HepG2 (cell line): ENCODE data around the gene GH2. TPM values are rescaled to one million over a fixed set of nuclear protein-coding genes. Genes with fewer than 3 reads are reported as not detected.
A peak's percentile ranks its signal among the peaks of the same experiment; 100 is the strongest.

ENCODE experiments used
- ATF1 ChIP-seq: IDR thresholded peaks from 2 replicates; pipeline ENCODE4 v1.6.1; 2016; ENCODE audit warnings: mild to moderate bottlenecking, control low read depth
- CEBPZ ChIP-seq: IDR thresholded peaks from 2 replicates; pipeline ENCODE4 v1.6.1; 2012; ENCODE audit warnings: low read length, improper control_type of control experiment
- E2F1 ChIP-seq: sonication (generic); formaldehyde crosslinking; IDR thresholded peaks from 2 replicates; pipeline ENCODE4 v1.5.0; 2020; ENCODE audit warnings: missing genetic modification reagents
- GLI4 ChIP-seq: sonication (generic); formaldehyde crosslinking; IDR thresholded peaks from 2 replicates; pipeline ENCODE4 v1.5.1; 2020; ENCODE audit warnings: missing genetic modification reagents, mild to moderate bottlenecking, moderate library complexity, borderline replicate concordance
- KDM5A ChIP-seq: fragments of 200-600 bp; sonication (generic); IDR thresholded peaks from 2 replicates; pipeline ENCODE4 v1.7.0; 2018; ENCODE audit warnings: antibody characterized with exemption, mild to moderate bottlenecking, low read length, borderline replicate concordance
- PCBP2 ChIP-seq: fragments of 200-400 bp; formaldehyde crosslinking; optimal IDR thresholded peaks from 2 replicates; pipeline ENCODE3; 2018; ENCODE audit warnings: low read length, low read depth; ENCODE audit not compliant: poor library complexity, severe bottlenecking
- SAP130 ChIP-seq: IDR thresholded peaks from 2 replicates; pipeline ENCODE4 v1.6.1; 2016; ENCODE audit warnings: low read depth
- SOX5 ChIP-seq: IDR thresholded peaks from 2 replicates; pipeline ENCODE4 v1.6.1; 2016; ENCODE audit warnings: borderline replicate concordance
- SRSF1 ChIP-seq: fragments of 200-400 bp; formaldehyde crosslinking; optimal IDR thresholded peaks from 2 replicates; pipeline ENCODE3; 2017; ENCODE audit warnings: mild to moderate bottlenecking, low read depth, low read length, moderate library complexity
- ZFP37 ChIP-seq: sonication (generic); formaldehyde crosslinking; IDR thresholded peaks from 2 replicates; pipeline ENCODE4 v1.4.0; 2020; ENCODE audit warnings: missing genetic modification reagents, borderline replicate concordance
- ZNF713 ChIP-seq: sonication (generic); formaldehyde crosslinking; IDR thresholded peaks from 2 replicates; pipeline ENCODE4 v1.4.0; 2020; ENCODE audit warnings: mild to moderate bottlenecking, missing genetic modification reagents
- ZNF780A ChIP-seq: sonication (generic); formaldehyde crosslinking; IDR thresholded peaks from 2 replicates; pipeline ENCODE4 v1.8.0; 2022; ENCODE audit warnings: mild to moderate bottlenecking, missing genetic modification reagents, moderate library complexity
- ZSCAN21 ChIP-seq: sonication (generic); formaldehyde crosslinking; IDR thresholded peaks from 2 replicates; pipeline ENCODE4 v1.8.0; 2022; ENCODE audit warnings: mild to moderate bottlenecking, missing genetic modification reagents, moderate library complexity, borderline replicate concordance
- ZSCAN25 ChIP-seq: sonication (generic); formaldehyde crosslinking; IDR thresholded peaks from 2 replicates; pipeline ENCODE4 v1.8.0; 2022; ENCODE audit warnings: mild to moderate bottlenecking, missing genetic modification reagents
- polyA plus RNA-seq, 8 experiments: library from polyadenylated mRNA; depleted of rRNA in 3 of 8; stranded (reverse) in 7 of 8; unstranded in 1 of 8; fragments of >200 nt; fragmentation: Illumina TruSeq in 4 of 8; extraction: Trizol in 4 of 8; gene quantifications; 2 replicates each; pipeline versions ENCODE4 v1.2.1 to v1.2.3, GENCODE V29; 2011 to 2016; ENCODE audit warnings: low read depth in 4 of 8, missing spikeins in 1 of 8, mixed read lengths in 1 of 8; ENCODE audit not compliant: insufficient read depth in 1 of 8
- total RNA-seq, 5 experiments: library from RNA; depleted of rRNA; stranded (reverse); fragments of >200 nt; fragmentation: Illumina TruSeq; extraction: Trizol; gene quantifications; 2 replicates each; pipeline ENCODE4 v1.2.3, GENCODE V29; 2016; ENCODE audit warnings: low read depth in 1 of 5

Gene GH2
- total and polyA plus RNA-seq, 2 of the 13 experiments (the other 11 are each of a cell fraction or from before 2014, with no cell fraction given) = not detected

- TF ChIP-seq CEBPZ (no peak), KDM5A (no peak), ZSCAN21 (CRISPR knock-in tag) (0 out of 2 replicates have a peak, but pooled peaks have one; percentile 56), E2F1 (CRISPR knock-in tag) (no peak), SOX5 (CRISPR knock-in tag) (no peak), PCBP2 (no peak), ZFP37 (CRISPR knock-in tag) (no peak), SAP130 (CRISPR knock-in tag) (0 out of 2 replicates have a peak, but pooled peaks have one; percentile 2), GLI4 (CRISPR knock-in tag) (peak; percentile 86; the same call in 1 of the 2 replicates), ATF1 (no peak), SRSF1 (no peak), ZNF780A (CRISPR knock-in tag) (no peak), ZNF713 (CRISPR knock-in tag) (no peak), ZSCAN25 (CRISPR knock-in tag) (0 out of 2 replicates have a peak, but pooled peaks have one; percentile 48)
Observed at GRCh38 chr17:63841350-63842172, 40.2 kb downstream of the GH2 start (continued).
